Measurements from ENCODE around the gene MRPS33. TPM values are rescaled to one million over a fixed set of nuclear protein-coding genes. Genes with fewer than 3 reads are reported as not detected.

The MRPS33 gene
- total and polyA plus RNA-seq, 2 donors (not counting 3 experiments of a cell fraction or from before 2014, with no cell fraction given): 13.5 to 34.1 TPM

GRCh38 chr7:140977741-140978140 is 37.0 kb downstream of the MRPS33 start:
- DNase-seq (ENCODE audit: low read depth, low spot score): no peak
- Histone ChIP-seq H3K4me3 (replicated peaks in 1 of 3; ENCODE audit: insufficient read depth in 1 of 3, low read depth in 1 of 3, low read length in 3 of 3) (no peak overlapping the region), H3K9ac (replicated peaks; ENCODE audit: extremely low read depth, insufficient read depth, low read length) (no peak overlapping the region), H3K4me1 (ENCODE audit: control insufficient read depth, extremely low read depth, insufficient read depth, low read length) (no peaks in the 10 kb centered on the region), H3K27me3 (ENCODE audit: control insufficient read depth in 2 of 2, insufficient read depth in 2 of 2, low read length in 2 of 2) (no peaks in the 10 kb centered on the region), H2AFZ (ENCODE audit: low read depth, low read length) (no peak overlapping the region), H4K20me1 (replicated peaks; ENCODE audit: control insufficient read depth, extremely low read depth, insufficient read depth, low read length) (no peaks in the 10 kb centered on the region), H3K27ac (ENCODE audit: insufficient read depth, low read depth, low read length) (no peak overlapping the region), H3K9me3 (replicated peaks; ENCODE audit: control insufficient read depth, insufficient read depth, low read length) (no peaks in the 10 kb centered on the region), H3K9me1 (replicated peaks; ENCODE audit: control insufficient read depth, extremely low read depth, insufficient read depth, low read length) (no peaks in the 10 kb centered on the region), H3K36me3 (ENCODE audit: control insufficient read depth in 2 of 2, extremely low read depth in 1 of 2, insufficient read depth in 2 of 2, low read length in 2 of 2) (no peaks in the 10 kb centered on the region), H3K79me2 (ENCODE audit: control insufficient read depth, insufficient read depth, low read length) (no peaks in the 10 kb centered on the region), H3K4me2 (ENCODE audit: insufficient read depth, low read length) (no peak overlapping the region)
- no peak for FAIRE-seq
- ChIA-PET CTCF (no interaction called here), POLR2A (no interaction called here)
- BruUV-seq (replicated peaks): no TSS peak
- no peak for TF ChIP-seq EZH2 (IDR thresholded peaks at IDR 0.05; ENCODE audit: borderline replicate concordance, low read depth, low read length, severe bottlenecking)
- dilution Hi-C loops (cut with MboI; ENCODE audit: extremely low pct_ligation_motif_present, low sequenced_read_pairs): no loop called here
- intact Hi-C loops (cut with micrococcal nuclease): no loop called here

GRCh38 chr7:140972876-140973829 is 41.6 kb downstream of the MRPS33 start:
- no TSS peak for BruUV-seq (replicated peaks)

More at GRCh38 chr7:140972876-140973829, 41.6 kb downstream of the MRPS33 start:
- Histone ChIP-seq H3K9me3 (replicated peaks; ENCODE audit: control insufficient read depth, insufficient read depth, low read length) (no peaks in the 10 kb centered on the region), H3K79me2 (ENCODE audit: control insufficient read depth, insufficient read depth, low read length) (no peaks in the 10 kb centered on the region), H3K27ac (ENCODE audit: insufficient read depth, low read depth, low read length) (no peak overlapping the region), H2AFZ (ENCODE audit: low read depth, low read length) (no peak overlapping the region), H3K36me3 (ENCODE audit: control insufficient read depth in 2 of 2, extremely low read depth in 1 of 2, insufficient read depth in 2 of 2, low read length in 2 of 2) (no peaks in the 10 kb centered on the region), H3K9me1 (replicated peaks; ENCODE audit: control insufficient read depth, extremely low read depth, insufficient read depth, low read length) (no peaks in the 10 kb centered on the region), H4K20me1 (replicated peaks; ENCODE audit: control insufficient read depth, extremely low read depth, insufficient read depth, low read length) (no peaks in the 10 kb centered on the region), H3K4me3 (replicated peaks in 1 of 3; ENCODE audit: insufficient read depth in 1 of 3, low read depth in 1 of 3, low read length in 3 of 3) (no peak overlapping the region), H3K27me3 (ENCODE audit: control insufficient read depth in 2 of 2, insufficient read depth in 2 of 2, low read length in 2 of 2) (no peaks in the 10 kb centered on the region), H3K4me1 (ENCODE audit: control insufficient read depth, extremely low read depth, insufficient read depth, low read length) (no peaks in the 10 kb centered on the region), H3K4me2 (ENCODE audit: insufficient read depth, low read length) (no peak overlapping the region), H3K9ac (replicated peaks; ENCODE audit: extremely low read depth, insufficient read depth, low read length) (no peak overlapping the region)
- intact Hi-C loops (cut with micrococcal nuclease): no loop called here
- CTCF ChIA-PET: no interaction called here
- no peak for TF ChIP-seq EZH2 (IDR thresholded peaks at IDR 0.05; ENCODE audit: borderline replicate concordance, low read depth, low read length, severe bottlenecking)
- TF ChIP-seq, protein P1, sequence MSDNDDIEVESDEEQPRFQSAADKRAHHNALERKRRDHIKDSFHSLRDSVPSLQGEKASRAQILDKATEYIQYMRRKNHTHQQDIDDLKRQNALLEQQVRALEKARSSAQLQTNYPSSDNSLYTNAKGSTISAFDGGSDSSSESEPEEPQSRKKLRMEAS (IDR thresholded peaks at IDR 0.05; ENCODE audit: insufficient read depth, insufficient read length): no peak
- TF ChIP-seq POLR2A (IDR thresholded peaks at IDR 0.05; ENCODE audit: low read depth, low read length): no peak
- no peak for TF ChIP-seq CTCF (IDR thresholded peaks at IDR 0.05; ENCODE audit: extremely low read depth in 1 of 2, insufficient read depth in 1 of 2, low read depth in 1 of 2, low read length in 2 of 2)
- no peak for TF ChIP-seq POLR2AphosphoS5 (IDR thresholded peaks at IDR 0.05; ENCODE audit: insufficient read depth, low read depth, low read length)
- no peak for TF ChIP-seq JUN (IDR thresholded peaks at IDR 0.05; ENCODE audit: borderline replicate concordance, insufficient read depth, insufficient read length, low read depth)
- TF ChIP-seq MYC (IDR thresholded peaks at IDR 0.05; ENCODE audit: low read depth, low read length): no peak
- no peak for TF ChIP-seq GATA2 (IDR thresholded peaks at IDR 0.05; ENCODE audit: insufficient read depth, insufficient read length, low read depth, low read length)
- no peak for TF ChIP-seq FOS (IDR thresholded peaks at IDR 0.05; ENCODE audit: borderline replicate concordance, insufficient read depth, low read length)
- dilution Hi-C loops (cut with MboI; ENCODE audit: extremely low pct_ligation_motif_present, low sequenced_read_pairs): no loop called here
- POLR2A ChIA-PET: no interaction called here
- DNase-seq (ENCODE audit: low read depth, low spot score) (no peak), FAIRE-seq (no peak)

All from endothelial cell of umbilical vein (primary cell).